ENCODE data around the gene CLMN.

DNA sequence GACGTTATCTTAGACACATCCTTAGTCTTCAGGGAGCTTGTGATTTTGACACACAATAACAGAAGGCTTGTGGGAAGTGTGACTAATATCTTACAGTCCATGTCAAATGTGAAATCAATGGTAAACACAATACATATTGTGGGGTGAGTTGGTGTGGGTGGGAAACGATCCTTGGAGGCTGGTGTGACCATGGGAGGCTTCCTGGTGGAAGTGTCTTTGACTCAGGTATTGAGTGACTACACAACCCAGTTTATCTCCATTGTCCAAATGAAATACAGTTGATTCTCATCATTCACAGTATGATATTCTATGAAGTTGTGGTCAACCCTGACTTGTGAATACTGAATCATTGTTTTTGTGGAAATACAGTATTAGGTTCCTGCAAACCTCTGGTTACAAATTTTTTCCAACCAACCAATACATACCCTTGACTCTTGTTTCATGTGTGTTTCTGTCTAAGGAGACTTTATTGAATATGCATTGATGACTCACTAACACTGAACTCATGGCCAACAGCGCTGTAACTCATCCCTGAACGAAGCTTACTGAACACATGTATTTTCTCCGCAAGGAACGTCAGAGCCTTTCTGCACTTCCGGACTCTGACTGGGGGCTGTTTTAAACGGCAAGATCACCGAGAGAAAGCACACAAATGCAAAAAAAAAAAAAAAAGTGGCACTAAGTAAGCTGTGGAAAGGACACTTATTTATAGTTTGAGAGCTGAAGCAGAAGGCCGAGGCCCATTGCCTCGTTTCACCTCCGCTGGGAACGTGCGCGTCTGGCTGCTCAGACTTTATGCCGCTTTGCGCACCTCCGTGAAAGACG lies 59.0 kb downstream of the CLMN start:
- TF ChIP-seq, protein P1, sequence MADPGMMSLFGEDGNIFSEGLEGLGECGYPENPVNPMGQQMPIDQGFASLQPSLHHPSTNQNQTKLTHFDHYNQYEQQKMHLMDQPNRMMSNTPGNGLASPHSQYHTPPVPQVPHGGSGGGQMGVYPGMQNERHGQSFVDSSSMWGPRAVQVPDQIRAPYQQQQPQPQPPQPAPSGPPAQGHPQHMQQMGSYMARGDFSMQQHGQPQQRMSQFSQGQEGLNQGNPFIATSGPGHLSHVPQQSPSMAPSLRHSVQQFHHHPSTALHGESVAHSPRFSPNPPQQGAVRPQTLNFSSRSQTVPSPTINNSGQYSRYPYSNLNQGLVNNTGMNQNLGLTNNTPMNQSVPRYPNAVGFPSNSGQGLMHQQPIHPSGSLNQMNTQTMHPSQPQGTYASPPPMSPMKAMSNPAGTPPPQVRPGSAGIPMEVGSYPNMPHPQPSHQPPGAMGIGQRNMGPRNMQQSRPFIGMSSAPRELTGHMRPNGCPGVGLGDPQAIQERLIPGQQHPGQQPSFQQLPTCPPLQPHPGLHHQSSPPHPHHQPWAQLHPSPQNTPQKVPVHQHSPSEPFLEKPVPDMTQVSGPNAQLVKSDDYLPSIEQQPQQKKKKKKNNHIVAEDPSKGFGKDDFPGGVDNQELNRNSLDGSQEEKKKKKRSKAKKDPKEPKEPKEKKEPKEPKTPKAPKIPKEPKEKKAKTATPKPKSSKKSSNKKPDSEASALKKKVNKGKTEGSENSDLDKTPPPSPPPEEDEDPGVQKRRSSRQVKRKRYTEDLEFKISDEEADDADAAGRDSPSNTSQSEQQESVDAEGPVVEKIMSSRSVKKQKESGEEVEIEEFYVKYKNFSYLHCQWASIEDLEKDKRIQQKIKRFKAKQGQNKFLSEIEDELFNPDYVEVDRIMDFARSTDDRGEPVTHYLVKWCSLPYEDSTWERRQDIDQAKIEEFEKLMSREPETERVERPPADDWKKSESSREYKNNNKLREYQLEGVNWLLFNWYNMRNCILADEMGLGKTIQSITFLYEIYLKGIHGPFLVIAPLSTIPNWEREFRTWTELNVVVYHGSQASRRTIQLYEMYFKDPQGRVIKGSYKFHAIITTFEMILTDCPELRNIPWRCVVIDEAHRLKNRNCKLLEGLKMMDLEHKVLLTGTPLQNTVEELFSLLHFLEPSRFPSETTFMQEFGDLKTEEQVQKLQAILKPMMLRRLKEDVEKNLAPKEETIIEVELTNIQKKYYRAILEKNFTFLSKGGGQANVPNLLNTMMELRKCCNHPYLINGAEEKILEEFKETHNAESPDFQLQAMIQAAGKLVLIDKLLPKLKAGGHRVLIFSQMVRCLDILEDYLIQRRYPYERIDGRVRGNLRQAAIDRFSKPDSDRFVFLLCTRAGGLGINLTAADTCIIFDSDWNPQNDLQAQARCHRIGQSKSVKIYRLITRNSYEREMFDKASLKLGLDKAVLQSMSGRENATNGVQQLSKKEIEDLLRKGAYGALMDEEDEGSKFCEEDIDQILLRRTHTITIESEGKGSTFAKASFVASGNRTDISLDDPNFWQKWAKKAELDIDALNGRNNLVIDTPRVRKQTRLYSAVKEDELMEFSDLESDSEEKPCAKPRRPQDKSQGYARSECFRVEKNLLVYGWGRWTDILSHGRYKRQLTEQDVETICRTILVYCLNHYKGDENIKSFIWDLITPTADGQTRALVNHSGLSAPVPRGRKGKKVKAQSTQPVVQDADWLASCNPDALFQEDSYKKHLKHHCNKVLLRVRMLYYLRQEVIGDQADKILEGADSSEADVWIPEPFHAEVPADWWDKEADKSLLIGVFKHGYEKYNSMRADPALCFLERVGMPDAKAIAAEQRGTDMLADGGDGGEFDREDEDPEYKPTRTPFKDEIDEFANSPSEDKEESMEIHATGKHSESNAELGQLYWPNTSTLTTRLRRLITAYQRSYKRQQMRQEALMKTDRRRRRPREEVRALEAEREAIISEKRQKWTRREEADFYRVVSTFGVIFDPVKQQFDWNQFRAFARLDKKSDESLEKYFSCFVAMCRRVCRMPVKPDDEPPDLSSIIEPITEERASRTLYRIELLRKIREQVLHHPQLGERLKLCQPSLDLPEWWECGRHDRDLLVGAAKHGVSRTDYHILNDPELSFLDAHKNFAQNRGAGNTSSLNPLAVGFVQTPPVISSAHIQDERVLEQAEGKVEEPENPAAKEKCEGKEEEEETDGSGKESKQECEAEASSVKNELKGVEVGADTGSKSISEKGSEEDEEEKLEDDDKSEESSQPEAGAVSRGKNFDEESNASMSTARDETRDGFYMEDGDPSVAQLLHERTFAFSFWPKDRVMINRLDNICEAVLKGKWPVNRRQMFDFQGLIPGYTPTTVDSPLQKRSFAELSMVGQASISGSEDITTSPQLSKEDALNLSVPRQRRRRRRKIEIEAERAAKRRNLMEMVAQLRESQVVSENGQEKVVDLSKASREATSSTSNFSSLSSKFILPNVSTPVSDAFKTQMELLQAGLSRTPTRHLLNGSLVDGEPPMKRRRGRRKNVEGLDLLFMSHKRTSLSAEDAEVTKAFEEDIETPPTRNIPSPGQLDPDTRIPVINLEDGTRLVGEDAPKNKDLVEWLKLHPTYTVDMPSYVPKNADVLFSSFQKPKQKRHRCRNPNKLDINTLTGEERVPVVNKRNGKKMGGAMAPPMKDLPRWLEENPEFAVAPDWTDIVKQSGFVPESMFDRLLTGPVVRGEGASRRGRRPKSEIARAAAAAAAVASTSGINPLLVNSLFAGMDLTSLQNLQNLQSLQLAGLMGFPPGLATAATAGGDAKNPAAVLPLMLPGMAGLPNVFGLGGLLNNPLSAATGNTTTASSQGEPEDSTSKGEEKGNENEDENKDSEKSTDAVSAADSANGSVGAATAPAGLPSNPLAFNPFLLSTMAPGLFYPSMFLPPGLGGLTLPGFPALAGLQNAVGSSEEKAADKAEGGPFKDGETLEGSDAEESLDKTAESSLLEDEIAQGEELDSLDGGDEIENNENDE (IDR thresholded peaks at IDR 0.05; ENCODE audit: insufficient replicate concordance, low read length): no peak
- TF ChIP-seq YY1 (IDR thresholded peaks at IDR 0.05; ENCODE audit: low read depth, low read length) (no peak), RXRA (IDR thresholded peaks at IDR 0.05; ENCODE audit: insufficient read depth, low read depth, low read length) (no peak), EP300 (IDR thresholded peaks at IDR 0.05; ENCODE audit: borderline replicate concordance in 1 of 2, low read depth in 2 of 2, low read length in 2 of 2) (no peak), POLR2AphosphoS5 (IDR thresholded peaks at IDR 0.05; ENCODE audit: low read depth, low read length) (no peak), CREB1 (IDR thresholded peaks at IDR 0.05) (no peak), NRF1 (IDR thresholded peaks at IDR 0.05; ENCODE audit: low read depth, low read length) (no peak), ASH2L (IDR thresholded peaks at IDR 0.05; ENCODE audit: low read length) (no peak)
- TF ChIP-seq, protein P2, sequence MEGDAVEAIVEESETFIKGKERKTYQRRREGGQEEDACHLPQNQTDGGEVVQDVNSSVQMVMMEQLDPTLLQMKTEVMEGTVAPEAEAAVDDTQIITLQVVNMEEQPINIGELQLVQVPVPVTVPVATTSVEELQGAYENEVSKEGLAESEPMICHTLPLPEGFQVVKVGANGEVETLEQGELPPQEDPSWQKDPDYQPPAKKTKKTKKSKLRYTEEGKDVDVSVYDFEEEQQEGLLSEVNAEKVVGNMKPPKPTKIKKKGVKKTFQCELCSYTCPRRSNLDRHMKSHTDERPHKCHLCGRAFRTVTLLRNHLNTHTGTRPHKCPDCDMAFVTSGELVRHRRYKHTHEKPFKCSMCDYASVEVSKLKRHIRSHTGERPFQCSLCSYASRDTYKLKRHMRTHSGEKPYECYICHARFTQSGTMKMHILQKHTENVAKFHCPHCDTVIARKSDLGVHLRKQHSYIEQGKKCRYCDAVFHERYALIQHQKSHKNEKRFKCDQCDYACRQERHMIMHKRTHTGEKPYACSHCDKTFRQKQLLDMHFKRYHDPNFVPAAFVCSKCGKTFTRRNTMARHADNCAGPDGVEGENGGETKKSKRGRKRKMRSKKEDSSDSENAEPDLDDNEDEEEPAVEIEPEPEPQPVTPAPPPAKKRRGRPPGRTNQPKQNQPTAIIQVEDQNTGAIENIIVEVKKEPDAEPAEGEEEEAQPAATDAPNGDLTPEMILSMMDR (IDR thresholded peaks at IDR 0.05; ENCODE audit: control extremely low read depth in 1 of 3, insufficient read depth in 1 of 3, low read depth in 1 of 3, low read length in 3 of 3): no peak

Data from H1 (cell line).